Fibroblast of the aortic adventitia (primary cell): ENCODE data around the gene ACTA2. TPM values are rescaled to one million over a fixed set of nuclear protein-coding genes. Genes with fewer than 3 reads are reported as not detected.

Source experiments
- DNase-seq: peaks from one replicate; pipeline ENCODE4 v3.0.0-alpha.2; 2010; ENCODE audit warnings: low read depth
- H3K4me3 ChIP-seq: 2 replicates; pipeline ENCODE4 v1.5.1; 2011; ENCODE audit warnings: low read depth, mild to moderate bottlenecking, control low read depth, low read length, moderate library complexity
- CTCF ChIP-seq: IDR thresholded peaks from 2 replicates; pipeline ENCODE4 v1.5.1; 2011; ENCODE audit warnings: mild to moderate bottlenecking, low read length, control low read depth, inconsistent platforms; ENCODE audit not compliant: insufficient read depth
- total RNA-seq: library from RNA; depleted of rRNA; stranded (reverse); fragments of >200 nt; gene quantifications from 2 replicates; pipeline ENCODE4 v1.2.3, GENCODE V29; 2012; ENCODE audit warnings: low replicate concordance

The ACTA2 gene
- total RNA-seq, 1 donor = 73.5 TPM

DNA sequence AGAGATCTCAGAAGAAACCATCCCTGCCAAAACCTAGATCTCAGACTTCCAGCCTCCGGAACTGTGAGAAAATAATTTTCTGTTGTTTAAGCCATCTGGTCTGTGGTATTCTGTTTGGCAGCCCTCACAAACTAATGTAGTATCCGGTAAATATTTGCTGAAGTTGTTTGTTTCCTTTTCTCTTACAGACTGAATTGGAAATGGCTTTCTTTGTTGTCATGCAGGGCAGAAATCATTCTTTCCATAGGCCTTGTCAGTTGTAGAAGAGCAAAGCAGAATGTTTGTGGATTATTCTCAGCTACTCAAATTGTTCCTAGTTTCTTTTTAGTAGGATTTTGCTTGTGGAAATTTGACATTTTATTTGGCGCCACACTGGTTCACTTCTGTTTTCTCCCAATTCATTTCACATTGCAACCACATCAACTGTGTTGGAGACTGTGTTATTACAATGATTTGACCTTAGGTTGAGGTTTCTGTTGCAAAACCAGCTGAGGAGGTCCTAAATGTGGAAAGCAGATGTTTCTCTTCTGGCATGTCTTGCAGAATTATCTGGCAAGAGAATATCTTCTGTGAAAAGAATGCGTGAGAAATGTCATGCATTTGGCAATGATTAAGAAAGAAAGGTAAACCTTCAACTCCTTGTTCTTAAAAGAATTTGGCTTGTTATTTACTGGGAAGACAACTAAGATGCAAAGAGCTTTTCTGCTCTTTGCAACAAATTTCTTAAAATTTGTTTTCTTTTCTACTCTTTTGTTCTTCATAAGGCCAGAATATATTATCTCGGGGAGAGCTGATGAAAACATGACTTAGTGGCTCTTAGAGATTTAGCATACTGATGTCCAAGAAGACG is 25.8 kb downstream of the ACTA2 start:
- TF ChIP-seq CTCF = no peak
- peak overlapping the region; percentile 10 for H3K4me3 ChIP-seq
- DNase-seq = peak; percentile 97

DNA sequence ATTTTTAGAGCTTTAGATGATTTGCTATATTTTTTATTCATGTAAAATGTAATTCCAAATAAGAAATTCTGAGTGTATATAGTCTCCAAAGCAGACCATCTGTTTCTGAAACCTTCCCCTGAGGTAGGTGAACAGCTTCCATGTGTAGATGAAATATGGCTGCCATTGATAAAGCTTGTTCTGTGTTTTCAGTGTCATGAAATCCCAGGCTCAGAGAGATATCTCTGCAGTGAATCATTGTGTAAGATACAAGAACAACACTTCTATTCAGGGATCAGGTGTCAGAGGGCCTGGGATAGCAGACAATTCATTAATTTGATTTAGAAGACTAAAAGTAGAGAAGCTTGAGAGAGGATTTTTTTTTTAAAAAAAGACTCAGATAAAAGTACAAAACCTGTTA is 29.1 kb downstream of the ACTA2 start:
- H3K4me3 ChIP-seq = no peak overlapping the region
- TF ChIP-seq CTCF = no peak
- DNase-seq = peak; percentile 25

DNA sequence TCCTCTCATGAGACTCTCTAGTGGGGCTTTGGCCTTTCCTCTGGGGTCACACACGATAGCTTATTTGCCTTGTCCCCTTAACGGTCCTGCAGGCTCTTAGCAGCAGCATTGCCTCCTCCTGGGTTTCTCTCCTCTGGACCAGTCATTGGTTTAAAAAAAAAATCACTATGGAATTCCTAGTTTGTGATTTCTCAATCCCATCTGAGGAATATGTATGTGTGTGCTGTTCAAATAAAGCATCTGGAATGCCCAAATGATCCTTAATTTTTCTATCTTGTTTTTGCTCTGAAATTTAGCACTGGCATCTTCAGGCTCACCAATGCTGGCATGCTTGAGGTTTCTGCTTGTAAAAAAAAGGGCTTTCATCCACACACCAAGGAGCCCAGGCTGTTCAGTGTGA is 30.5 kb downstream of the ACTA2 start:
- TF ChIP-seq CTCF = no peak
- peak; percentile 42 for DNase-seq
- H3K4me3 ChIP-seq = no peak overlapping the region

DNA sequence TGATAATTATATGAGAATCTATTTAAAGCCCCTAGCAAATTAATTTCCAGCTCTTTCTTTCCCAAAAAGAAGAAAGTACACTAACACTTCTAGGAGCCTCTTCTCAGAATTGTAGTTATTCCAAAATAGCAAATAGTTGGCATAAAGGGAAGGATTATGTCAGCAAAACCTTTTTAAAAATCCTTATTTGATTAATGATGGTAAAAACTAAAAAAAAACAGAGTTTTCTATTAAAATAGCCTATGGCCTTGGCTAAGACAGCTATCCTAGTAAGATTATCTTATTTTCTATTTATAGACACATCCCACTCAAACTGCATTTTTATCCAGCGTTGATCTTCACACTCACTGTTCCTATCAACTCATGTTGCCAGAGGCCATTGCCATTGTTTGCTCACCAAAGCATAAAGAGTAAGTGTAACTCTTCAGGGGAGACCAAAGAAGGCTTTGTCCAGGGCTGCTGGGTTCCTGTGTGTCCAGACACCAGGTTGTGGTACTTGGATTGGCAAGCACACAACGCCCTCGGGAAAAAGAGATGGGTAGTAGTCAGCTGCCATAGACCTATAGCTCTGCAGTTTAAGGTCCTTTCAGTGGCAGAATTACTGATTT is 31.5 kb downstream of the ACTA2 start:
- TF ChIP-seq CTCF = no peak
- DNase-seq = peak; percentile 80
- no peak overlapping the region for H3K4me3 ChIP-seq

DNA sequence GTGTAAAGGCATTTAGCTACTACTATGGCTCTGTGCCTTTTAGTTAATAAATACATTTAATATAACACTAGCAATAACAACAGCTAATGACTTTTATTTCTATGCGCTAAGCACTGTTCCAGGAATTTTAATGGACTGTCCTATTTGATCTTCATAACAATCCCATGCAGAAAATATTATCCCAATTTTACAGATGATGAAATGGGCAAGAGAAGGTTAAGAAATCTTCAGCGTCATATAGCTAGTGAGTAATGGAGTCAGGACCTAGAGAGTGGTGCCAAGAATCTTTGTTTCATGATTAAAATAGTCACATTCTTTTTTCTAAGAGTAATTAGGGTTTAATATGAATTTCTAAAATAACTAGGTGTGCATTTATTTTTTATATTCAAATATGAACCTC is 32.4 kb downstream of the ACTA2 start:
- no peak overlapping the region for H3K4me3 ChIP-seq
- peak; percentile 62 for DNase-seq
- no peak for TF ChIP-seq CTCF

DNA sequence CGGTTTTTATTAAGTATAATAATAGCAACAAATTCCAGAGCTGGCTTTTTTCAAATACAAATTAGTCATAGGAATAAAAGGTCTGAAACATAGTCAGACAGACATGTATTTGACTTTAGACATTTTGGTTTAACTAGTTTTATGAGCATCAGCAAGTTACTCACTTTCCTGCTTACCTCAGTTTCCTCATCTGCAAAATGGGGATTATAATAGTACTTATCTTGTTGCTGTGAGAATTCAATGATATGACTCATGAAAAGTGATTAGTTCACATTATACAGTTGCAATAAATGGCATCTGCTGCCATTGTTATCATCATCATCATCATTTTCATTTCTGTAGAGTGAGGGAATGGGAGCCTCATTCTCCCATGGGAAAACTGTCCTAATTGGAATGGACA is 33.5 kb downstream of the ACTA2 start:
- no peak overlapping the region for H3K4me3 ChIP-seq
- TF ChIP-seq CTCF = no peak
- DNase-seq = no peak
